Measurements from ENCODE around the gene SAMD7. TPM values are rescaled to one million over a fixed set of nuclear protein-coding genes. Genes with fewer than 3 reads are reported as not detected.

The SAMD7 gene
- total and polyA plus RNA-seq, 2 of the 13 experiments (the other 11 are each of a cell fraction or from before 2014, with no cell fraction given) = not detected

DNA sequence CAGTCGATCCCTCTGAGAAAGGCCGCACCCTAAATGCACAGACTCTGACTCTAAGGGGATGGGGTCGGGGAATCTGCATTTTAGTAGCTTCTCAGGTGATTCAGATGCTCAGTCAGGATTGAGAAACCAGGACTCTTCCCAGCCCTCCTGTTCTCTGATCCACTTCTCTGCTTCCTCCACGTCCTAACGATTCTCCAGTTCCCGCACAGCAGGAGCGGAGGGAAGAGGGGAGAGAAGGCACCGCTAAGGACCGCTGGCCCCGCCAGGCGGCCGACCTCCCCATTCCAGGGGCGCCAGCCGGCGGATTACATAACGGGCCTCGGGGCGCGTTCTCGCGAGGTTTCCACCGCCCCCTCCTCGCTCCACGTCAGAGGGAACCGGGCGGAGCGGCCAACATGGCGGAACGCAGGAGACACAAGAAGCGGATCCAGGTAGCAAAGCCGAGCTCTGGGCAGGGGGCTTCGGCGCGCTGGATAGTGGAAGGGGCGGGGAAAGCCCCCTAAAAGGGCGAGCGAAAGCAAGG lies 55.1 kb downstream of the SAMD7 start, which contains the start of gene SEC62 (continued):
- TF ChIP-seq, protein P1, sequence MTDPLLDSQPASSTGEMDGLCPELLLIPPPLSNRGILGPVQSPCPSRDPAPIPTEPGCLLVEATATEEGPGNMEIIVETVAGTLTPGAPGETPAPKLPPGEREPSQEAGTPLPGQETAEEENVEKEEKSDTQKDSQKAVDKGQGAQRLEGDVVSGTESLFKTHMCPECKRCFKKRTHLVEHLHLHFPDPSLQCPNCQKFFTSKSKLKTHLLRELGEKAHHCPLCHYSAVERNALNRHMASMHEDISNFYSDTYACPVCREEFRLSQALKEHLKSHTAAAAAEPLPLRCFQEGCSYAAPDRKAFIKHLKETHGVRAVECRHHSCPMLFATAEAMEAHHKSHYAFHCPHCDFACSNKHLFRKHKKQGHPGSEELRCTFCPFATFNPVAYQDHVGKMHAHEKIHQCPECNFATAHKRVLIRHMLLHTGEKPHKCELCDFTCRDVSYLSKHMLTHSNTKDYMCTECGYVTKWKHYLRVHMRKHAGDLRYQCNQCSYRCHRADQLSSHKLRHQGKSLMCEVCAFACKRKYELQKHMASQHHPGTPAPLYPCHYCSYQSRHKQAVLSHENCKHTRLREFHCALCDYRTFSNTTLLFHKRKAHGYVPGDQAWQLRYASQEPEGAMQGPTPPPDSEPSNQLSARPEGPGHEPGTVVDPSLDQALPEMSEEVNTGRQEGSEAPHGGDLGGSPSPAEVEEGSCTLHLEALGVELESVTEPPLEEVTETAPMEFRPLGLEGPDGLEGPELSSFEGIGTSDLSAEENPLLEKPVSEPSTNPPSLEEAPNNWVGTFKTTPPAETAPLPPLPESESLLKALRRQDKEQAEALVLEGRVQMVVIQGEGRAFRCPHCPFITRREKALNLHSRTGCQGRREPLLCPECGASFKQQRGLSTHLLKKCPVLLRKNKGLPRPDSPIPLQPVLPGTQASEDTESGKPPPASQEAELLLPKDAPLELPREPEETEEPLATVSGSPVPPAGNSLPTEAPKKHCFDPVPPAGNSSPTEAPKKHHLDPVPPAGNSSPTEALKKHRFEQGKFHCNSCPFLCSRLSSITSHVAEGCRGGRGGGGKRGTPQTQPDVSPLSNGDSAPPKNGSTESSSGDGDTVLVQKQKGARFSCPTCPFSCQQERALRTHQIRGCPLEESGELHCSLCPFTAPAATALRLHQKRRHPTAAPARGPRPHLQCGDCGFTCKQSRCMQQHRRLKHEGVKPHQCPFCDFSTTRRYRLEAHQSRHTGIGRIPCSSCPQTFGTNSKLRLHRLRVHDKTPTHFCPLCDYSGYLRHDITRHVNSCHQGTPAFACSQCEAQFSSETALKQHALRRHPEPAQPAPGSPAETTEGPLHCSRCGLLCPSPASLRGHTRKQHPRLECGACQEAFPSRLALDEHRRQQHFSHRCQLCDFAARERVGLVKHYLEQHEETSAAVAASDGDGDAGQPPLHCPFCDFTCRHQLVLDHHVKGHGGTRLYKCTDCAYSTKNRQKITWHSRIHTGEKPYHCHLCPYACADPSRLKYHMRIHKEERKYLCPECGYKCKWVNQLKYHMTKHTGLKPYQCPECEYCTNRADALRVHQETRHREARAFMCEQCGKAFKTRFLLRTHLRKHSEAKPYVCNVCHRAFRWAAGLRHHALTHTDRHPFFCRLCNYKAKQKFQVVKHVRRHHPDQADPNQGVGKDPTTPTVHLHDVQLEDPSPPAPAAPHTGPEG (CRISPR knock-in tag; IDR thresholded peaks at IDR 0.05) = peak; percentile 34; the same call in 1 of the 2 replicates
- TF ChIP-seq ZNF547 (CRISPR knock-in tag; IDR thresholded peaks at IDR 0.05) (no peak), THAP11 (CRISPR knock-in tag; IDR thresholded peaks at IDR 0.05) (peak; percentile 86), SMAD1 (CRISPR knock-in tag; IDR thresholded peaks at IDR 0.05; ENCODE audit: borderline replicate concordance, low read depth) (peak; percentile 81; the same call in 1 of the 2 replicates), DNMT1 (CRISPR knock-in tag; IDR thresholded peaks at IDR 0.05) (no peak), HDAC6 (IDR thresholded peaks at IDR 0.05; ENCODE audit: low read depth, low read length) (no peak), SALL2 (CRISPR knock-in tag; IDR thresholded peaks at IDR 0.05) (0 out of 2 replicates have a peak, but pooled peaks have one; percentile 60), ZNF350 (CRISPR knock-in tag; IDR thresholded peaks at IDR 0.05; ENCODE audit: borderline replicate concordance, low read depth) (peak; percentile 82), ZNF816 (CRISPR knock-in tag; IDR thresholded peaks at IDR 0.05; ENCODE audit: borderline replicate concordance) (peak; percentile 76; the same call in 1 of the 2 replicates), SMAD9 (CRISPR knock-in tag; IDR thresholded peaks at IDR 0.05) (no peak)
- TF ChIP-seq, protein P2, sequence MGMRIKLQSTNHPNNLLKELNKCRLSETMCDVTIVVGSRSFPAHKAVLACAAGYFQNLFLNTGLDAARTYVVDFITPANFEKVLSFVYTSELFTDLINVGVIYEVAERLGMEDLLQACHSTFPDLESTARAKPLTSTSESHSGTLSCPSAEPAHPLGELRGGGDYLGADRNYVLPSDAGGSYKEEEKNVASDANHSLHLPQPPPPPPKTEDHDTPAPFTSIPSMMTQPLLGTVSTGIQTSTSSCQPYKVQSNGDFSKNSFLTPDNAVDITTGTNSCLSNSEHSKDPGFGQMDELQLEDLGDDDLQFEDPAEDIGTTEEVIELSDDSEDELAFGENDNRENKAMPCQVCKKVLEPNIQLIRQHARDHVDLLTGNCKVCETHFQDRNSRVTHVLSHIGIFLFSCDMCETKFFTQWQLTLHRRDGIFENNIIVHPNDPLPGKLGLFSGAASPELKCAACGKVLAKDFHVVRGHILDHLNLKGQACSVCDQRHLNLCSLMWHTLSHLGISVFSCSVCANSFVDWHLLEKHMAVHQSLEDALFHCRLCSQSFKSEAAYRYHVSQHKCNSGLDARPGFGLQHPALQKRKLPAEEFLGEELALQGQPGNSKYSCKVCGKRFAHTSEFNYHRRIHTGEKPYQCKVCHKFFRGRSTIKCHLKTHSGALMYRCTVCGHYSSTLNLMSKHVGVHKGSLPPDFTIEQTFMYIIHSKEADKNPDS (CRISPR knock-in tag; IDR thresholded peaks at IDR 0.05) = no peak
- TF ChIP-seq, protein P3, sequence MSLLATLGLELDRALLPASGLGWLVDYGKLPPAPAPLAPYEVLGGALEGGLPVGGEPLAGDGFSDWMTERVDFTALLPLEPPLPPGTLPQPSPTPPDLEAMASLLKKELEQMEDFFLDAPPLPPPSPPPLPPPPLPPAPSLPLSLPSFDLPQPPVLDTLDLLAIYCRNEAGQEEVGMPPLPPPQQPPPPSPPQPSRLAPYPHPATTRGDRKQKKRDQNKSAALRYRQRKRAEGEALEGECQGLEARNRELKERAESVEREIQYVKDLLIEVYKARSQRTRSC (CRISPR knock-in tag; IDR thresholded peaks at IDR 0.05; ENCODE audit: low read depth) = no peak
- TF ChIP-seq, protein P4, sequence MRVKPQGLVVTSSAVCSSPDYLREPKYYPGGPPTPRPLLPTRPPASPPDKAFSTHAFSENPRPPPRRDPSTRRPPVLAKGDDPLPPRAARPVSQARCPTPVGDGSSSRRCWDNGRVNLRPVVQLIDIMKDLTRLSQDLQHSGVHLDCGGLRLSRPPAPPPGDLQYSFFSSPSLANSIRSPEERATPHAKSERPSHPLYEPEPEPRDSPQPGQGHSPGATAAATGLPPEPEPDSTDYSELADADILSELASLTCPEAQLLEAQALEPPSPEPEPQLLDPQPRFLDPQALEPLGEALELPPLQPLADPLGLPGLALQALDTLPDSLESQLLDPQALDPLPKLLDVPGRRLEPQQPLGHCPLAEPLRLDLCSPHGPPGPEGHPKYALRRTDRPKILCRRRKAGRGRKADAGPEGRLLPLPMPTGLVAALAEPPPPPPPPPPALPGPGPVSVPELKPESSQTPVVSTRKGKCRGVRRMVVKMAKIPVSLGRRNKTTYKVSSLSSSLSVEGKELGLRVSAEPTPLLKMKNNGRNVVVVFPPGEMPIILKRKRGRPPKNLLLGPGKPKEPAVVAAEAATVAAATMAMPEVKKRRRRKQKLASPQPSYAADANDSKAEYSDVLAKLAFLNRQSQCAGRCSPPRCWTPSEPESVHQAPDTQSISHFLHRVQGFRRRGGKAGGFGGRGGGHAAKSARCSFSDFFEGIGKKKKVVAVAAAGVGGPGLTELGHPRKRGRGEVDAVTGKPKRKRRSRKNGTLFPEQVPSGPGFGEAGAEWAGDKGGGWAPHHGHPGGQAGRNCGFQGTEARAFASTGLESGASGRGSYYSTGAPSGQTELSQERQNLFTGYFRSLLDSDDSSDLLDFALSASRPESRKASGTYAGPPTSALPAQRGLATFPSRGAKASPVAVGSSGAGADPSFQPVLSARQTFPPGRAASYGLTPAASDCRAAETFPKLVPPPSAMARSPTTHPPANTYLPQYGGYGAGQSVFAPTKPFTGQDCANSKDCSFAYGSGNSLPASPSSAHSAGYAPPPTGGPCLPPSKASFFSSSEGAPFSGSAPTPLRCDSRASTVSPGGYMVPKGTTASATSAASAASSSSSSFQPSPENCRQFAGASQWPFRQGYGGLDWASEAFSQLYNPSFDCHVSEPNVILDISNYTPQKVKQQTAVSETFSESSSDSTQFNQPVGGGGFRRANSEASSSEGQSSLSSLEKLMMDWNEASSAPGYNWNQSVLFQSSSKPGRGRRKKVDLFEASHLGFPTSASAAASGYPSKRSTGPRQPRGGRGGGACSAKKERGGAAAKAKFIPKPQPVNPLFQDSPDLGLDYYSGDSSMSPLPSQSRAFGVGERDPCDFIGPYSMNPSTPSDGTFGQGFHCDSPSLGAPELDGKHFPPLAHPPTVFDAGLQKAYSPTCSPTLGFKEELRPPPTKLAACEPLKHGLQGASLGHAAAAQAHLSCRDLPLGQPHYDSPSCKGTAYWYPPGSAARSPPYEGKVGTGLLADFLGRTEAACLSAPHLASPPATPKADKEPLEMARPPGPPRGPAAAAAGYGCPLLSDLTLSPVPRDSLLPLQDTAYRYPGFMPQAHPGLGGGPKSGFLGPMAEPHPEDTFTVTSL (CRISPR knock-in tag; IDR thresholded peaks at IDR 0.05; ENCODE audit: borderline replicate concordance) = peak; percentile 66; the same call in 1 of the 2 replicates
